ENCODE measurements around the gene SLC22A2. TPM values are rescaled to one million over a fixed set of nuclear protein-coding genes. Genes with fewer than 3 reads are reported as not detected.

SLC22A2 gene
- total and polyA plus RNA-seq, 2 experiments from 2014 or later: 0.43 to 0.57 TPM

GRCh38 chr6:160279850-160280249, 21.2 kb upstream of the SLC22A2 start:
- TF ChIP-seq CTCF (IDR thresholded peaks at IDR 0.05; ENCODE audit: poor library complexity) (no peak), EZH2phosphoT487 (IDR thresholded peaks at IDR 0.05; ENCODE audit: low read depth, severe bottlenecking, unreplicated experiment) (no peak), EZH2 (IDR thresholded peaks at IDR 0.05; ENCODE audit: borderline replicate concordance) (no peak)
- H3K27ac ChIP-seq: peak overlapping the region; percentile 74
- no peaks in the 10 kb centered on the region for H3K27me3 ChIP-seq
- H4K20me1 ChIP-seq (ENCODE audit: insufficient read depth, poor library complexity, severe bottlenecking): no peaks in the 10 kb centered on the region
- WGBS (ENCODE audit: low lambda C conversion rate, missing lambda C conversion rate): 74% methylated on average over 2 of the region's 2 CpGs
- no peaks in the 10 kb centered on the region for H3K9me2 ChIP-seq (replicated peaks; ENCODE audit: insufficient read depth)
- H3K4me1 ChIP-seq (ENCODE audit: insufficient read depth): no peaks in the 10 kb centered on the region
- no peak overlapping the region for H3K4me2 ChIP-seq
- H3K36me3 ChIP-seq (replicated peaks; ENCODE audit: insufficient read depth, low read depth): no peaks in the 10 kb centered on the region
- no peaks in the 10 kb centered on the region for H3K9me3 ChIP-seq (ENCODE audit: low read depth)
- no peak overlapping the region for H2AFZ ChIP-seq
- no peak overlapping the region for H3K4me3 ChIP-seq
- DNase-seq (ENCODE audit: low spot score): no peak
- no peaks in the 10 kb centered on the region for H3K79me2 ChIP-seq

- no peaks in the 10 kb centered on the region for H3K9me3 ChIP-seq (ENCODE audit: low read depth)
- TF ChIP-seq CTCF (IDR thresholded peaks at IDR 0.05; ENCODE audit: poor library complexity) (no peak), EZH2phosphoT487 (IDR thresholded peaks at IDR 0.05; ENCODE audit: low read depth, severe bottlenecking, unreplicated experiment) (no peak)
- DNase-seq (ENCODE audit: low spot score): no peak
- no peak overlapping the region for H3K4me3 ChIP-seq
- no peaks in the 10 kb centered on the region for H3K4me1 ChIP-seq (ENCODE audit: insufficient read depth)
- no peak overlapping the region for H2AFZ ChIP-seq
- WGBS (ENCODE audit: low lambda C conversion rate, missing lambda C conversion rate): 71% methylated on average over 8 of the region's 12 CpGs
- no peaks in the 10 kb centered on the region for H4K20me1 ChIP-seq (ENCODE audit: insufficient read depth, poor library complexity, severe bottlenecking)
- no peak overlapping the region for H3K4me2 ChIP-seq
- H3K27ac ChIP-seq: peak overlapping the region; percentile 83
- no peaks in the 10 kb centered on the region for H3K9me2 ChIP-seq (replicated peaks; ENCODE audit: insufficient read depth)
- no peaks in the 10 kb centered on the region for H3K79me2 ChIP-seq
- no peaks in the 10 kb centered on the region for H3K27me3 ChIP-seq
- no peaks in the 10 kb centered on the region for H3K36me3 ChIP-seq (replicated peaks; ENCODE audit: insufficient read depth, low read depth)
Measured at GRCh38 chr6:160278786-160279310, 20.2 kb upstream of the SLC22A2 start.

- Histone ChIP-seq H3K4me1 (ENCODE audit: insufficient read depth) (no peaks in the 10 kb centered on the region), H3K9me2 (replicated peaks; ENCODE audit: insufficient read depth) (no peaks in the 10 kb centered on the region), H3K36me3 (replicated peaks; ENCODE audit: insufficient read depth, low read depth) (no peaks in the 10 kb centered on the region), H4K20me1 (ENCODE audit: insufficient read depth, poor library complexity, severe bottlenecking) (no peaks in the 10 kb centered on the region), H3K4me2 (no peak overlapping the region), H3K27me3 (no peaks in the 10 kb centered on the region), H3K9me3 (ENCODE audit: low read depth) (no peaks in the 10 kb centered on the region), H2AFZ (no peak overlapping the region), H3K79me2 (no peaks in the 10 kb centered on the region), H3K27ac (peak overlapping the region; percentile 83), H3K4me3 (no peak overlapping the region)
- 96% methylated on average over 5 of the region's 5 CpGs for WGBS (ENCODE audit: low lambda C conversion rate, missing lambda C conversion rate)
- no peak for DNase-seq (ENCODE audit: low spot score)
- TF ChIP-seq CTCF (IDR thresholded peaks at IDR 0.05; ENCODE audit: poor library complexity) (no peak), EZH2phosphoT487 (IDR thresholded peaks at IDR 0.05; ENCODE audit: low read depth, severe bottlenecking, unreplicated experiment) (no peak), EZH2 (IDR thresholded peaks at IDR 0.05; ENCODE audit: borderline replicate concordance) (no peak)
Measured at GRCh38 chr6:160278311-160278710, 19.7 kb upstream of the SLC22A2 start.

- no peak overlapping the region for H2AFZ ChIP-seq
- WGBS (ENCODE audit: low lambda C conversion rate, missing lambda C conversion rate): 90% methylated on average over 15 of the region's 15 CpGs
- H3K27me3 ChIP-seq: no peaks in the 10 kb centered on the region
- no peaks in the 10 kb centered on the region for H3K36me3 ChIP-seq (replicated peaks; ENCODE audit: insufficient read depth, low read depth)
- H3K4me3 ChIP-seq: no peak overlapping the region
- H3K27ac ChIP-seq: no peak overlapping the region
- H3K4me1 ChIP-seq (ENCODE audit: insufficient read depth): no peaks in the 10 kb centered on the region
- no peaks in the 10 kb centered on the region for H3K9me2 ChIP-seq (replicated peaks; ENCODE audit: insufficient read depth)
- no peak for TF ChIP-seq CTCF (IDR thresholded peaks at IDR 0.05; ENCODE audit: poor library complexity)
- TF ChIP-seq EZH2 (IDR thresholded peaks at IDR 0.05; ENCODE audit: borderline replicate concordance): no peak
- H3K79me2 ChIP-seq: no peaks in the 10 kb centered on the region
- no peaks in the 10 kb centered on the region for H4K20me1 ChIP-seq (ENCODE audit: insufficient read depth, poor library complexity, severe bottlenecking)
- H3K9me3 ChIP-seq (ENCODE audit: low read depth): no peaks in the 10 kb centered on the region
- no peak overlapping the region for H3K4me2 ChIP-seq
- no peak for DNase-seq (ENCODE audit: low spot score)
Measured at GRCh38 chr6:160277546-160277945, 18.9 kb upstream of the SLC22A2 start.

Measured in hepatocyte (in vitro differentiated cells).